ENCODE measurements around the gene ASIC1. TPM values are rescaled to one million over a fixed set of nuclear protein-coding genes. Genes with fewer than 3 reads are reported as not detected.

The ASIC1 gene
- total RNA-seq, 2 experiments from 2014 or later: 0.59 TPM; not detected in 1

DNA sequence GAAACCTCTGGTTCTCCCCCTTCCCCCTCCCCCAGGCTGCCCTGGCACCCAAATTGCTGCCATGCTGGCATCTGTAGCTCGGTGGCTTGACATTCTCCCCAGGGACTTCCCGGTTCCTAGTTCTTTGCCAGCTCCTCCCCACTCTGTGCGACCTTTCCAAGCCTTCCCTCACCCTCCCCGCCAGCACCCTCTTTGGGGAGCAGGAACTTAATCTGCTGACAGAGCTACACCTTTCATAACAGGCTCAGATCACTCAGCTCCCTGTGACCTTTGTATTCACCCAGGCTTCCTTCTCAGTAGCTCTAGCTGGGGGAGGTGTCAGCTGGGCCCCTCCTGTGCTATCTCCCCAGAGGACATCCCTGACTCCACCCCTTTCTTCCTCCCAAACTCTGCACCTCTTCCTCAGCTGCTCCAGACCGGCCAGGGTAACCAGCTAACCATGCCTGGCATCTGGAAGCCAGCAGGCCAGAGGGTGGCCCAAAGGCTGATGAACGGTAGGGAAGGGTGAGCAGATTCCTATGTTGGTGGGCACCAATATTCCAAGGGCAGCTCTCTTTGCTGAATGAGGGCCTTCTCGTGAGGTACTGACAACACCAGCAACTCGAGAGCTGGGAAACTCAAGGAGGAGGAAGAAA lies 52.8 kb downstream of the ASIC1 start:
- H3K4me2 ChIP-seq (ENCODE audit: low read length): peak overlapping the region; percentile 77
- no peaks in the 10 kb centered on the region for H3K36me3 ChIP-seq (ENCODE audit: insufficient read depth, low read length)
- no peaks in the 10 kb centered on the region for H4K20me1 ChIP-seq (ENCODE audit: insufficient read depth, low read length)
- no peaks in the 10 kb centered on the region for H3K9me3 ChIP-seq (ENCODE audit: low read length)
- H3K9me2 ChIP-seq (ENCODE audit: insufficient read depth, low read length): no peaks in the 10 kb centered on the region
- H3K79me2 ChIP-seq (ENCODE audit: insufficient read depth, low read depth, low read length): peaks cover 27% of the 10 kb centered on the region
- TF ChIP-seq EZH2phosphoT487 (IDR thresholded peaks at IDR 0.05; ENCODE audit: borderline replicate concordance, low read depth, low read length): no peak
- TF ChIP-seq, protein P1, sequence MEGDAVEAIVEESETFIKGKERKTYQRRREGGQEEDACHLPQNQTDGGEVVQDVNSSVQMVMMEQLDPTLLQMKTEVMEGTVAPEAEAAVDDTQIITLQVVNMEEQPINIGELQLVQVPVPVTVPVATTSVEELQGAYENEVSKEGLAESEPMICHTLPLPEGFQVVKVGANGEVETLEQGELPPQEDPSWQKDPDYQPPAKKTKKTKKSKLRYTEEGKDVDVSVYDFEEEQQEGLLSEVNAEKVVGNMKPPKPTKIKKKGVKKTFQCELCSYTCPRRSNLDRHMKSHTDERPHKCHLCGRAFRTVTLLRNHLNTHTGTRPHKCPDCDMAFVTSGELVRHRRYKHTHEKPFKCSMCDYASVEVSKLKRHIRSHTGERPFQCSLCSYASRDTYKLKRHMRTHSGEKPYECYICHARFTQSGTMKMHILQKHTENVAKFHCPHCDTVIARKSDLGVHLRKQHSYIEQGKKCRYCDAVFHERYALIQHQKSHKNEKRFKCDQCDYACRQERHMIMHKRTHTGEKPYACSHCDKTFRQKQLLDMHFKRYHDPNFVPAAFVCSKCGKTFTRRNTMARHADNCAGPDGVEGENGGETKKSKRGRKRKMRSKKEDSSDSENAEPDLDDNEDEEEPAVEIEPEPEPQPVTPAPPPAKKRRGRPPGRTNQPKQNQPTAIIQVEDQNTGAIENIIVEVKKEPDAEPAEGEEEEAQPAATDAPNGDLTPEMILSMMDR (conservative IDR thresholded peaks at IDR 0.05; ENCODE audit: low read length): no peak
- peak overlapping the region; percentile 57 for H2AFZ ChIP-seq (ENCODE audit: low read length)
- peak overlapping the region; percentile 85 for H3K27ac ChIP-seq (ENCODE audit: low read depth, low read length, poor library complexity, severe bottlenecking)
- BruUV-seq (replicated peaks): no TSS peak
- ChIA-PET POLR2A (interaction anchor here (0.5 to 3.7 kb wide), 20 partner anchors 9 to 614 kb away, joined by 3 to 62 read pairs (median 4); partner anchors contain the start of genes CERS5 and SMARCD1), CTCF (ENCODE audit: unreplicated experiment) (interaction anchor here (0.6 to 3.9 kb wide), 17 partner anchors 10 to 163 kb away, joined by 3 to 35 read pairs (median 5); partner anchors contain the start of genes CERS5 and SMARCD1)
- peak overlapping the region; percentile 62 for H3K4me3 ChIP-seq (ENCODE audit: low read depth, low read length, poor library complexity, severe bottlenecking)
- peaks cover 33% of the 10 kb centered on the region for H3K4me1 ChIP-seq (ENCODE audit: insufficient read depth, low read length, poor library complexity, severe bottlenecking)
- intact Hi-C loops (cut with micrococcal nuclease; ENCODE audit: unreplicated experiment): loop anchor here (2.0 to 5.0 kb wide), 2 partner anchors 35 to 112 kb away; no protein-coding TSS in a partner anchor
- peak; percentile 64 for DNase-seq (ENCODE audit: low spot score)

DNA sequence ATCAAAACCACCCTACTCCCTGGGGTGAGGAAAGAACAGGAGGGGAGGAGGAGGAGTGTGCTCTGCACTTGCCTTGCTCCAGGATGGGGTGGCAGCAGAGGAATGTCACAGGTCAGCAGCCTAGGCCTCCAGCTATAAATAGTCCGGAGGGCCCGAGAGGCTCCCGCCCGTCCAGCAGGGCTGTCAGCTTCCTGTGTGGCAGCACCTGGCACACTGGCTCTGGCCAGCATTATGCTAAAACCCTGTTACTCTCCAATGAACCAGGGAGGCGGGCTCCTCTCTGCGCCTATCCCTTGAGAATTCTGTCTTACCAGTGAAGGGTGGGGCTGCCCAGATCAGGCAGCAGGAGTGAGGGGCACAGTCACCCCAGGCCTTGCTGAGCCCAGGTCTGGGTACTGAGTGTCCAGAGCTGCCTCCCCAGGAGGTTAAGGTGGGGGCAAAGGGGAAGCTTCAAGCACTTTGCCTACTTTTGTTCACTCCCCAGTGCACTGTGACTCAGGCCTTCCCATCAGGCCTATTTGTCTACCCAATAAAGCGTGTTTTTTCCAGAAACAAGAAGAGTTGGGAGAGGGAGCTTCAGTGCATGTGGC lies 53.5 kb downstream of the ASIC1 start:
- no TSS peak for BruUV-seq (replicated peaks)
- intact Hi-C loops (cut with micrococcal nuclease; ENCODE audit: unreplicated experiment): loop anchor here (1.0 to 5.0 kb wide), 3 partner anchors 26 to 111 kb away; partner anchors contain the start of gene SMARCD1
- TF ChIP-seq EZH2phosphoT487 (IDR thresholded peaks at IDR 0.05; ENCODE audit: borderline replicate concordance, low read depth, low read length): no peak
- TF ChIP-seq, protein P1 (conservative IDR thresholded peaks at IDR 0.05; ENCODE audit: low read length): no peak
- Histone ChIP-seq H3K4me2 (ENCODE audit: low read length) (peak overlapping the region; percentile 77), H4K20me1 (ENCODE audit: insufficient read depth, low read length) (no peaks in the 10 kb centered on the region), H2AFZ (ENCODE audit: low read length) (peak overlapping the region; percentile 57), H3K79me2 (ENCODE audit: insufficient read depth, low read depth, low read length) (peaks cover 27% of the 10 kb centered on the region), H3K9me3 (ENCODE audit: low read length) (no peaks in the 10 kb centered on the region), H3K4me3 (ENCODE audit: low read depth, low read length, poor library complexity, severe bottlenecking) (peak overlapping the region; percentile 62), H3K9me2 (ENCODE audit: insufficient read depth, low read length) (no peaks in the 10 kb centered on the region), H3K27ac (ENCODE audit: low read depth, low read length, poor library complexity, severe bottlenecking) (peak overlapping the region; percentile 85), H3K36me3 (ENCODE audit: insufficient read depth, low read length) (peaks cover 5% of the 10 kb centered on the region; the same call in 1 of the 2 replicates), H3K4me1 (ENCODE audit: insufficient read depth, low read length, poor library complexity, severe bottlenecking) (peaks cover 33% of the 10 kb centered on the region)
- peak; percentile 84 for DNase-seq (ENCODE audit: low spot score)
- CTCF ChIA-PET (ENCODE audit: unreplicated experiment): interaction anchor here (0.6 to 3.9 kb wide), 19 partner anchors 11 to 163 kb away, joined by 3 to 35 read pairs (median 5); partner anchors contain the start of genes CERS5 and SMARCD1
- POLR2A ChIA-PET: interaction anchor here (0.5 to 3.7 kb wide), 17 partner anchors 9 to 615 kb away, joined by 3 to 62 read pairs (median 5); partner anchors contain the start of genes CERS5 and SMARCD1

All from OCI-LY7 (cell line).